HK-2 (cell line): ENCODE data around the gene NEO1.

Source experiments
- DNase-seq: peaks from one replicate; pipeline ENCODE4 v3.0.0-alpha.2; 2018; ENCODE audit not compliant: unreplicated experiment

NEO1 gene

DNA sequence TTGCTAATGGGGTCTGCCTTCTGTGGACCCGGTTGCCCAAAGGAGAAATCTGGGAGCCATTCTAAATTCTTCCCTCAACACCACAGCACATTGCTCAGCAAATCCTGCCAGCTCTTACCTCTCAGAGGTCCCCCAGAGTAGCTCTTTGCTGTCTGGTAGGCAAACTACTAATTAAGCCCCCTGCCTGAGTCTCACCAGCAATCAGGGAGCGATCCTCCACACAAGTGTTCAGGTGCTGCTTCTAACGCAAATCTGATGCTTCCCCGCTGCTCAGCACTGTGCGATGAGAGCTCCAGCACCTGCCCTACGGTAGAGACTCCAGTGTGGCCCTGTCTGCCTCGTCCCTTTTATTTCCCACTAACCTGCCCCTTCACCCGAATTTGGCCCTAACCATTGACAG, 256.0 kb downstream of the NEO1 start:
- DNase-seq: no peak

GRCh38 chr15:73313861-73314260, 261.6 kb downstream of the NEO1 start:
- DNase-seq: no peak

- DNase-seq: no peak
Measured at GRCh38 chr15:73317651-73318462, 265.6 kb downstream of the NEO1 start.

GRCh38 chr15:73318463-73319351, 266.4 kb downstream of the NEO1 start:
- no peak for DNase-seq

- no peak for DNase-seq
Measured at GRCh38 chr15:73319460-73320245, 267.4 kb downstream of the NEO1 start.

DNA sequence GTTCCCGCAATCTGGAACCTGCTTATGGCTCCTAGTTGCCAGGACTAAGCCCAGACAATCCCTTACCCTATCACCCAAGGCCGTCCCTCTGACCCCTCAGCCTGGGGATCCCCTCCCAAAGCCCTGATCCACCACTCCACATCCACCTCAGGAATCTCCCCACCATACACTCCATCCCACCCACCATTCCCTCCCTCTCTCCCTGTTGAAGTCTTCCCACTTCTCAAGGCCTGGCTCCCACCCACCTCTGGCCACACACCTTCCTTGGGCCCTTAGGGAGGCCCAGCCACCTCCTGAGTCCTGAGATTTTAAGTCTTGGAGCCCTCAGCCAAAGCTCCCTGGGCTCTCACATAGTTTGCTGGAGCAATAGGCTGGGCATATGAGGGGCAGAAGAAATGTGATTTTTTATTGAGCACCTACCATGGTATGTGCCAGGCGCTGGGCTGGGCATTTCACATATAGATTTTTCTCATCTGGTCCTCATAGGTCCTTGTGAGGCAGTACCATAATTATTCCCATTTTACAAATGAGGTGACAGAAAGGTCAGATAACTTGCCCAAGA, 268.4 kb downstream of the NEO1 start:
- no peak for DNase-seq

- no peak for DNase-seq
Measured at GRCh38 chr15:73321496-73322450, 269.5 kb downstream of the NEO1 start.

DNA sequence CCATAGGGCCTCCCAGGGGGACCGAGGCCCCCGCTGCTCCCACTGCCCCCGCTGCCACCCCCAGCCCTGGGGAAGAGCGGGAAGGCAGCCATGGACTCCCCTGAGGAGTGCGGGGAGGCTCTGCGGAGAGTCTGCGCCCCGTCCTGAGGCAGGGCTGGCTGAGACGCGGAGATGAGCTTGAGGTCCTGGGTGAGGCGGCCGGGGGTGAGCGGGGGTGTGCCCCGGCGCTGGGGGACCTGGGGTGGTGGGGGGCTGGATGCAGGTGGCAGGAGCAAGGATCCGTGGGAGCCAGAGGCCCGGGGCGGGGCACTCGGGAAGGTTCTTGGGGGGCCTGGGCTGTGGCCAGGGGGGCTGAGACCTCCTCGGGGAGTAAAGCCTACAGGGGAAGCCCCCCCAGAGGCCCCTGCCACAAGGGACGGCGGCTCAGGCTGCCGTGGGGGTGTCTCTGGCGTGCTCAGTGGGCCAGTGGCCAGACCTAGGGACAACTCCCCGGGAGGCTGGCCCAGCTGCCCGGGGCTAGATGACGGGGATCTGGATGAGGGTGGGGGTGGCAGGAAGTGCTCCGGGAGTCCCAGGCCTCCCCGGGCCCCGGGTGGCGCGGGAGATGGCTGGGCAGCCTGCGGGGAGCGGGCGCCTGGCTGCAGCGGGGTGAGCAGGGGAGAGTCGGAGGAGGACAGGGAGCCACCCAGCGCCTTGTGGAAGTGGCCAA, 270.6 kb downstream of the NEO1 start:
- DNase-seq: no peak

GRCh38 chr15:73323374-73323955, 271.2 kb downstream of the NEO1 start:
- no peak for DNase-seq

DNA sequence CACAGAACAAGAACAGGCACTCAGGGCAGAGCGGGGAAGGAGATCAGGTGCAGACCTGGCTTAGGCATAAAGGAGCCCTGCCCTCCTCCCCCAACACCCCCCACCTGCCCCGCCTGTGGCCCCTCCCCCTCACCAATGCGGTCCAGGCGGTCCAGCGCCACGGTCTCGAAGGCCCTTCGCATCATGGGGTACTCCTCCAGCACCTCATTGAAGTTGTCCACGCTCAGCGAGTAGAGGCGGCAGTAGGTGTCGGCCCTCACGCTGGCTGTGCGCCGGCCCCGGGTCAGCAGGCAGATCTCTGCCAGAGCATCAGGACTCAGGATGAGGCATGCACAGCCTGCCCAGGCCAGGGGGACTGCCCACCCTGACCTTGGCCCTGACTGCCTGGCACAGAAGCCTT, 271.7 kb downstream of the NEO1 start:
- no peak for DNase-seq

GRCh38 chr15:73324496-73325170, 272.4 kb downstream of the NEO1 start:
- no peak for DNase-seq

DNA sequence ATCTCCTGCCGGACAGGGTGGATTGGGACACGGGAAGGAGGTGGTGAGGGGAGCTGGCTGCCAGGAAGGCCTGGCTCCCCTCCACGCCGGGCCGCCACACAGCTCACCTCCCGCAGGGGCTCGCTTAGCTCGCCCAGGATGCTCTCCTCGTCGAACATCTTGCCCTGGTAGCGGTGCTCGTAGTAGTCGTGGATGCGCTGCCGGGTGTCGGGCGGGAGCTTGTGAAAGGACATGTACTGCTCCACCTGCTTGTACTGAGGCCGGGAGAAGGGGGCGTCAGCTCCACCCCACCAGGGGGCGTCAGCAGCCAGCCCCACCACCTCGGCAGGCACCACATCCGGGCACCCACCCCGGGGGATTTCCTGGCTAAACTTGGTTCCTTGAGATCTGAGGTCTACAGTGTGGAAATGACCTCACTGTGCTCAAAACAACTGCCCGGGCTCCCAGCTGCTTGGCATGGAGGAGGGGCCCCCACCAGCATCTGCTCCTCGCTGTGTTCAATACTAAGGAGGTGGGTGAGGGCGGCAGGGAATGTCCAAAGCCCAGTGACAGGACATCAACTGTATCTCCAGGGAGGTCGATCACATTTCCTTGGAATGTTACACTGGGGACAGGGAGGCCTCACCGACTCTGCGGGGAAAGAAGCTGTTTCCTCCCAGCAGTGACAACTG, 273.1 kb downstream of the NEO1 start:
- peak; percentile 22 for DNase-seq

- DNase-seq: no peak
Measured at GRCh38 chr15:73326157-73326556, 273.9 kb downstream of the NEO1 start.

DNA sequence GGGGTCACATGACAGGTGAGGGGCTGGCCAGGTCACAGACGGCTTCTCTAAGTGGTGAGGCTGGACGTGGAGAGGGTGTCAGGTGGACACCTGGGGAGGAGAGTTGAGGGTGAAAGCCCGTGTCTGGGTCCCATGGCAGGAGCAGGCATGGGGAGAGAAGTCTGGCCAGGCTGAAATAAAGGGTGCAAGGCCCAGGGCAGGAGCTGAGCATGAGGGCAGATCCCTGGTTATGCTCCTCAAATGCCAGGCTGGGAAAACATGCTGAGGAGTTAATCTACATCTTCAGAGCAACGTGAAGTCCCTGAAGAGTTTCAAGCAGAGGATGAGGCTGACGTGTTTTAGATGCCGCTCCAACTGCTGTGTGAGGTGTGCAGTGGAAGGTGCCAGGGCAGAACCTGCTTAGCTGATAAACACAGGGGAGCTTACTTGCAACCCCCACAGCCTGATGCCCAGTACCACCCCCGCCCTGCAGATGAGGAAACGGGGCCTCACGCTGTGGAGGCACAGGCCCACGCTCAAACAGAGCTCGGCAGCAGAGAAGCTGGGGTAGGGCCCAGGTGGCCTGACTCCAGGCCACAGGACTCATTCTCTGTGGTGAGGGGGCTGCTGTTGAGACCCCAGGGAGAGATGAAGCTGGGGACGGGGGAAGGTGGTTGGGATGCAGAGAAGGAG, 276.0 kb downstream of the NEO1 start:
- no peak for DNase-seq

GRCh38 chr15:73328981-73329380, 276.7 kb downstream of the NEO1 start:
- no peak for DNase-seq

DNA sequence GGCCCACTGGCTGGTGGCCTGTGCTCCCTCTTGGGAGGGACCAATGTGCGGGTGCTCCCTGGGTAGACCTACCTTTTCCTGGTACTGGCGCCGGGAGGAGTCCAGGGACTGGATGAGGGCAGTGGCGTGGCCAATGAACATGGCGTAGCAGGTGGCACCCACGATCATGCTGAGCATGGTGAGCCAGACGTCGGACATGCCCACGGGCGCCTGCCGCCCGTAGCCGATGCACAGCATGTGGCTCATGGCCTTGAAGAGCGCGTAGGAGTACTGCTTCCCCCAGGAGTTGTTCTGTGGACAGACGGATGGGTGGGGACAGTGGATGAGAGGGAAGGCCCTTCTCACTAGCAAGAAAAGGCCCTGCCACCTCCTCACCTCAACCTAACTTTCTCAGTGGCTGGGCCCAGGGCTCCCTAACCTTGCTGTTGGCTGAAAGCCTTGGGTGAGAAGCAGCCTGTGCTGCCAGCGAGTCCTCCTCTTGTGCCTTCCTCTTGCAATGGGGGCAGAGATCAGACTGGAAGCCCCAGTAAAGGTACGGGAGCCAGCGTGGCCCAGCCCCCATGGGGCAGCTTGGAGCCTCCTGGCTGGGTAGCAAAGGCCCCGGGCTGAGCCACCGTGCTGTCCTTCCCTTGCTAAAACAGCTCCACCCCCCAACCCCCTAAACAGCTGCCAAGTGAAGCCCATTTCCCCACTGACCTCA, 277.4 kb downstream of the NEO1 start:
- DNase-seq: no peak
